Stimulated activated CD8-positive, alpha-beta memory T cell treated with anti-CD3 and anti-CD28 coated beads, Interleukin-4, amount 100 ng/mL, for 48 hours (primary cell): ENCODE measurements around the gene GALNT10.
"Not testable (repeated sequence)": the region's sequence is repeated elsewhere in the genome, so short reads cannot be mapped to it uniquely, and the experiment has no call there.

Source experiments
- DNase-seq: peaks from one replicate; pipeline ENCODE4 v3.0.0-alpha.2; 2020

Gene GALNT10, protein sequence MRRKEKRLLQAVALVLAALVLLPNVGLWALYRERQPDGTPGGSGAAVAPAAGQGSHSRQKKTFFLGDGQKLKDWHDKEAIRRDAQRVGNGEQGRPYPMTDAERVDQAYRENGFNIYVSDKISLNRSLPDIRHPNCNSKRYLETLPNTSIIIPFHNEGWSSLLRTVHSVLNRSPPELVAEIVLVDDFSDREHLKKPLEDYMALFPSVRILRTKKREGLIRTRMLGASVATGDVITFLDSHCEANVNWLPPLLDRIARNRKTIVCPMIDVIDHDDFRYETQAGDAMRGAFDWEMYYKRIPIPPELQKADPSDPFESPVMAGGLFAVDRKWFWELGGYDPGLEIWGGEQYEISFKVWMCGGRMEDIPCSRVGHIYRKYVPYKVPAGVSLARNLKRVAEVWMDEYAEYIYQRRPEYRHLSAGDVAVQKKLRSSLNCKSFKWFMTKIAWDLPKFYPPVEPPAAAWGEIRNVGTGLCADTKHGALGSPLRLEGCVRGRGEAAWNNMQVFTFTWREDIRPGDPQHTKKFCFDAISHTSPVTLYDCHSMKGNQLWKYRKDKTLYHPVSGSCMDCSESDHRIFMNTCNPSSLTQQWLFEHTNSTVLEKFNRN

DNA sequence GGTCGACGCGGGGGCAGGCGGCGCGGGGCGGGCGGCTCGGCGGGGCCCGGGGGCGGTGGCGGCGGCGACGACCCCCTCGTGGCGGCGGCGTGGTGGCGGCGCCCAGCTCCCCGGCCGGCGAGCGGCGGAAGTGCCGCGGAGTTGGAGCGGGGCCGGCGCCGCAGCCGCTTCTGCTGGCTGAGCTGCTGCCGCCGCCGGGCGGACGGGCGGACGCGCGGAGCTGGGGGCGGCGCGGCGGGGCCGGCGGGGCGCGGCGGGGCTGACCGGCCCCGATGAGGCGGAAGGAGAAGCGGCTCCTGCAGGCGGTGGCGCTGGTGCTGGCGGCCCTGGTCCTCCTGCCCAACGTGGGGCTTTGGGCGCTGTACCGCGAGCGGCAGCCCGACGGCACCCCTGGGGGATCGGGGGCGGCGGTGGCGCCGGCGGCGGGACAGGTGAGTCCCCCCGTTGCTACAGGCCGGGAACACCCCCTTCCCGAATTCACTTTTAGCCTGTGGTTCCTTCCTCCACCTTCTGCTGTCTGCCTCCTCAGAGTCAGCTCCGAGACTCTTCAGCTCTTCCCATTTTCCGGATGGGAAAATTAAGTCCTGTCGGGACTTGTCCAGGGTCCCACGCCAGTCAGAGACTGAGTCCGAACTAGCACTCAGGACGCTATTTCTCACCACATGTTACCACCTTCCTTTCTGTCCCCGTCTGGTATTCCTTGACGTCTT, at the start of gene GALNT10:
GALNT10 (plus strand) TSS at position 139 of the 710 bp plus-strand sequence; CDS start at position 273, 134 bp downstream.
- DNase-seq, result no peak

DNA sequence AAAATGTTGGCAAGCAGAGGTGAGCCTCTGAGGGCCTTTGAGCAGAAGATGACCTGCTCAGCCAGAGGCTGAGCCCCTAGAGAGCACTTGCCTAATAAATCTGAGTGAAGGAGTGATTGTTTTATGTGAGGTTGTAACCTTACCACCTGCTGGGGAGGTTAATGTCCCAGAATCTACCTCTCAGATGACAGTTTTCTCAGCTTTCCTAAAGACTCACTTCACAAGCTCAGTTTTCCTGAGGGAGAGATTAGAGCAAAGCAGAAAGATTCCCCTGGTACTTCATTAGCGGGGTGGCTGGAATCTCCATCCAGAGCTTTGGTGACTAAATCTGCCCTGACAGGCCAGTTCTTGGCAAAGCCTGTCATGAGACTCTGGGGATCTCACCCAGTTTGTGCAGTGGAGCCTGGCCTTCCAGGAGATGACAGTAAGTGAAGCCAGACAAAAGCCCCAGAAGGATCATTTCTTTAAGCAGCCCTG, 48.8 kb upstream of the GALNT10 start:
- DNase-seq, result no peak

- no peak for DNase-seq
These were observed 47.3 kb upstream of the GALNT10 start for GRCh38 chr5:154143211-154143641.

- no peak for DNase-seq
These were observed 45.3 kb upstream of the GALNT10 start for GRCh38 chr5:154145268-154145667.

- DNase-seq, result no peak
These were observed 44.1 kb upstream of the GALNT10 start for GRCh38 chr5:154146409-154146808.

- no peak for DNase-seq
These were observed 42.9 kb upstream of the GALNT10 start for GRCh38 chr5:154147666-154148065.

- not testable (repeated sequence) for DNase-seq
These were observed 40.1 kb upstream of the GALNT10 start for GRCh38 chr5:154150471-154150870.

DNA sequence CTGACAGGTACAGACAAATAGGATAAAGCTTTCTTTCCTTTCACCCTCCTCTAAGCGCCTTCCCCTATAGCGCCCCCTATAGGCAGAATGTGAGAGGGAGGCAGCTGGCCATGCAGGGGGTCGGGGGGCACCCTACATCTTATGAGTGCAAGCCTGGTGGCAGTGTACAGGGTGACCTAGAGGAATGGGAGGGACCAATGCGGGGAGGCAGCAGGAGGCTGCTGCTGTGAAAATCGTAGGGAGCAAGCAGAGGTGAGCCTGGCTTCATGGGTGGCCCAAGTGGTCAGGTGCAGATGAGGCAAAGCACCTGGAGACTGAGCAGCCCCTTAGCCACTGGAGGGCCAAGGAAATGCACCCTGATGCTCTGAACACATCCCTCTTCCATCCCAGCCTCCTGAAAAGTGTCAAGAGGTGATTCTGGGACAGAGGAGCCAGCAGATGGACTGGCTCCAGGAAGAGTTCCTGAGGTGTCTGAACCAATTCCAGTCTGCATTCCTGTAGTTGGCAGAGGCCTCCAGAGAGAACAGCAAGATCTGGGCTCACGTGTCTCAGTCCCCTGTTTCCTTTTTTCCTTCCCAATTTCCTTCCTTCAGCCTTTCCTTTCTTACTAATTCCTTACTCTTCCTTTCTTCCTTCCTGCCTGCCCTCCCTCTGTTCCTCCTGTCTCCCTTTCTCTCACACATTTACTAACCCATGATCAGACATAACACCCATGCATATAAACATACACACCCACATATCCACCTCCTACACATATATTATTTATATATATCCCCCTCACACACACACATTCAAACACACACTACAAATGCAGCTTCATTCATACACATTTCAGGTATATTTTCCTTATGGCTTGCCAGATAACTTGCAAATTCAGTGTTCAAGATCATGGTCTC, 32.8 kb upstream of the GALNT10 start:
- peak; percentile 39 for DNase-seq

DNA sequence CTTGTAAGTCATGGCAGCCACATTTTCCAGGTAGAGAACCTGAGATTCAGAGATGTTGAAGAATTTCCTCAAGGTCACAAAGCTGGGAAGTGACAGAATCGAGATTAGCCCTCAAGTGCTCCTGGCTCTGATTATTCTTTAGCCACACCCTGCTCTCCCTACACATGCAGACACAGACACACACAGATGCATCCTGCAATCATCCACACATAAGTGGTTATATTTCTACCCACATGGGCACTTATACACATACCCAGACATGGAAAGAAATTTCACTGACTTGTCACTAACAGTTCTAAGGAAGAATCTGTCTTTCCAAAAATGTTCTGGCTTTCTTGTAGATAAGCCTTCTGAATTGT, 32.2 kb upstream of the GALNT10 start:
- DNase-seq, result no peak

- DNase-seq, result no peak
These were observed 31.2 kb upstream of the GALNT10 start for GRCh38 chr5:154159343-154159742.

DNA sequence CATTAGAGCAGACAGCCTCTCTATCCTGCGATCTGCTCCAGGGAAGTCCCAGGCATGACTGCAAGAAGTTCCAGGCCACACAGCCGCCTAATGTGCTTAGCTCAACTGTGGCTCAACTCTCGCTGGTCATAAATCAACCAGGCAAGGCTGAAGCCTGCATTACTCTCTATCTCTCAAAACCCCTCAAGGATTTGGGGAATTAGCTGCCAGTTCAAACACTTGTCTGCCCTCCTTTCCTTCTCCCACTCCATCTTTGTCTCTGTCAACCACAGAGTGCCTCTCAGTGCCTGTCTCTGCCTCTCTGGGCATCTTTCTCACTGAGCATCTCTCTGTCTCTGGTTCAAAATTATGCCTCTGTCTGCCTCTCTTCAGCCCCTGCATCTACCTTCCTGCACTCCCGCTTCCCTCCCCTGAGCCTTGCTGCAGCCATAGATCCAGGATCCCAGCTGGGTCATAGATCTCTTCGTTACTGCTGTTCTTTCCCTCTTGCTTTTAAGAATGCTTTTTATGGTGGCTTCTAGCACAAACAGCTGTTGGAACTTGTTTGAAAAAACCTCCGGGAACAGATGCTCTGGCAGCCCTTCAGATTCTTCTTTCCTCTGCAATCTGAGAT, 27.9 kb upstream of the GALNT10 start:
- DNase-seq, result no peak

DNA sequence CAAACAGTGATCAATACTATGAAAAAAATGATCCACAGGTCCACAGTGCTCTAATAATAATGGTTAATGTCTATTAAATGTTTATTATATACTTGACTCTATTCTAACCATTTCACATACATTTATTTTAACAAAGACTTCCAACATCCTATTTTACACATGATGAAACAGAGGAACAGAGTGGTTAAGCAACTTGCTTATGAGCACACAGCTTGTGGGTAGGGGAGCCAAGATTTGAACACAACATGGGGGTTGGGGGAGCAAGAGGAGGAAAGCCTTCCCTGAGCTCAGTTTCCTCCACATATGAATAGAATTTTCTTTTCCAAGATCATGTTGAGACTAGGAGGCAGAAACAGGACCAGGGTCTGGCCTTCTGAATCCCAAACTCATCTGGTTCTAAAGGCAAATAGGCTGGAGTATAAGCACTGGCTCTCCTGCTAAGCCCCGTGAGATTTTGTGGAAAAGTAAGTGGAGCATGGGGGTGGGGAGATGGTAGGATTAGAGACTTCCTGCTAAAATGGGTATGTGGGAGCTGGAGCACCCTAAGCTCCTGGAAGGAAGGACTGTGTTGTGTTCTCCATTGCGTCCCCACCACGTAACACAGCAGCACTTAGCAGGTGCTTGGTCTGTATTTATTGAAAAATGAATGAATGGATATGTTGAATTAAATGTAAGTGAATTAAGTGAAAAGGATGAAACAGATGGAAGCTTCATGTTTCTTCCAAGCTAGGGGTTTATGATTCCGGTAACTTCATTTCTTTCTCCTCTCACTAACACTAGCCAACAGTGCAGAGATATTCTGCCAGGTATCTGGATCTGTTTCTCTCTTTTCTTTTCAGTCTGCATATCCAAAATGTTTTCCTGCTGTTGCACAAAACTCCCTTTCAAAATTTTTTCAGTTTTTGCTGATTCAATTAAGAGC, 26.9 kb upstream of the GALNT10 start:
- no peak for DNase-seq

DNA sequence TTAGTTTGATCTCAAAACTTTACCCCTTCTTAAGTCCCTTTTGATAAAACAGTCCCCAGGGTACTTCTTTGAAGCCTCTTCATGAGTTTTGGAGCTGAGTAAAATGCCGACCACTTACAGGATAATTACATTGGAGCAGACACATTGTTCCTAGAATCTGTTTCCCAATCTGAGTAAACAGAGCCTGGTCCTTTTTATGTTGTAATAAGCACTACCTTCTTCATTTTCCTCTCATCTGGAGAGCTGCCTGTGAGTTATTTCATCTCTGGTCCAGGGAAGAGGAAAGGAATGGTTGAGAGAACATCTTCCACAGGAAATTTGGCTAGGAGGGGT, 26.3 kb upstream of the GALNT10 start:
- DNase-seq, result no peak

DNA sequence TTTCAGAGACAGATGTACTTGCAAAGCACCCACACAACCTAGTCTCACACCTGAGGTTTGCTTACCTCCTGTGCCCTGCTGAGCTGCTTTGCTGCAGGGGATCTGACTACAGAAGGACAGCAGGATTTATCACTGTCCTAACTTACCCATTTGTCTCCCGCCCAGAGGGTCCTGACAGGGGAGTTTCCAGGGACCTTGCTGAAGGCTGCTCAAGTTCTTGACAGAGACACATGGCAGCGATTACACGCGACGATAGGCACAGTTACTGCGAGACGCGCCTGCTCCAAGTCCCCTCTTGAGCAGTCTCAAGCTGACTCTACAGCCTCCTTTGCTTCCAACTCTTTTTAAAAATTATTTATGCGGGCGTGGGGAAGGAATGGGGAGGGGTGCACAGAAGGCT, 24.6 kb upstream of the GALNT10 start:
- no peak for DNase-seq

GRCh38 chr5:154166901-154167791, 23.4 kb upstream of the GALNT10 start:
- DNase-seq, result no peak

- no peak for DNase-seq
These were observed 22.1 kb upstream of the GALNT10 start for GRCh38 chr5:154168395-154168794.

DNA sequence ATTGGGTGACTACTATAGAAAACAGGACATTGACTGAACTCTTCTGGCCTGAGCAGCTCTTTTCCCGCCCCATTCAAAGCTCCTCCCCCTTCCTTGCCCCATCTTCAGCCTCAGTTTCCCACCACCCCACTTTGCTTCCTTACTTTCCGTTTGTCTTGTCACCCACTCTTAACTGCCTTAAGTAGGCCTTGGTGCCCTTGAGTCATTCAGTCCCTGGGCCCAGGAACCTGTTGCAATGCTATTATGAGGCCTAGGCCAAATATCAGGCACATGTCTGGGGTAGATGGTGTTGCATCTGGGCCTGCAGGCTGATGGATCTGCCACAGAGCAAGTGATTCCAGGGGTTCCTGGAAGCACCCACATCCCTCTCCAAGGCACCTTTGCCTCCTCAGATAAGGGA, 17.7 kb upstream of the GALNT10 start:
- DNase-seq, result no peak

GRCh38 chr5:154174091-154174490, 16.4 kb upstream of the GALNT10 start:
- no peak for DNase-seq

DNA sequence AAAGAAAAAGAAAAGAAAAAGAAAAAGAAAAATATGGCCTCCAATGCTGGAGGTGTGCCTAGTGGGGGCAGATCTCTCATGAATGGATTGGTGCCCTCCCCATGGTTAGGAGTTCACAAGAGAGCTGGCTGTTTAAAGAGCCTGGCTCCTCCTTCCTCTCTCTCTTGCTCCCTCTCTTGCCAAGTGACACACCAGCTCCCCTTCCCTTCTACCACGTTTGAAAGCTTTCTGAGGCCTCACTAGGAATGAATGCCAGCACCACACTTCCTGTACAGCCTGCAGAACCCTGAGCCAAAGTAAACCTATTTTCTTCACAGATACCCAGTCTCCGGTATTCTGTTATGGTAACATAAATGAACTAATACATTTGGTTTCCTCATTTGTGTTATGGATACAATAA, 14.4 kb upstream of the GALNT10 start:
- no peak for DNase-seq

- DNase-seq, result no peak
These were observed 11.9 kb upstream of the GALNT10 start for GRCh38 chr5:154178661-154179060.
